ENCODE data around the gene KRTAP3-1. TPM values are rescaled to one million over a fixed set of nuclear protein-coding genes. Genes with fewer than 3 reads are reported as not detected.
"Not testable (repeated sequence)": the region's sequence is repeated elsewhere in the genome, so short reads cannot be mapped to it uniquely, and the experiment has no call there.

The KRTAP3-1 gene
- total RNA-seq (ENCODE audit: low replicate concordance): not detected in 2 replicates

DNA sequence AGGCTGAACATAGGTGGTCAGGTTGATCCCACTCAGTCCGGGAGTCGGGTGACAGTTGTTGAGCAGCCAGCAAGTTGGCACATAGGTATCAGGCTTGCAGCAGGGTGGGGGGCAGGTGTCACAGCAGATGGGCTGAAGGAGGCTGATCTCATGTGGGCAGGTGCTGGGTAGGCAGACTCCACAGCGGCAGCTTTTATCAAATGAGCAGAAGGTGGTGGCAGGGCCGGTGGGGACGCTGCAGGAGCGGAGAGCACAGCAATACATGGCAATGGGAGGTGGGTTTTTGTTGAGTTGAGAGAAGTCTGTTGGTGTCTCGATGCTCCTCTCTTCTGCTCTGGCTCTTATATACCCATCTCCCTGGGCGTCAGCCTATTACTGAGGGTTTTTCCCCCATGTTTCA lies at the start of gene KRTAP3-1:
Gene KRTAP3-1, minus strand, starts transcription at position 318 of the 400 bp plus-strand sequence. Its CDS starts 54 bp downstream, at position 264.
- H3K4me3 ChIP-seq (ENCODE audit: low read depth, low read length): no peak within 1 kb of the TSS
- TF ChIP-seq, protein P1, sequence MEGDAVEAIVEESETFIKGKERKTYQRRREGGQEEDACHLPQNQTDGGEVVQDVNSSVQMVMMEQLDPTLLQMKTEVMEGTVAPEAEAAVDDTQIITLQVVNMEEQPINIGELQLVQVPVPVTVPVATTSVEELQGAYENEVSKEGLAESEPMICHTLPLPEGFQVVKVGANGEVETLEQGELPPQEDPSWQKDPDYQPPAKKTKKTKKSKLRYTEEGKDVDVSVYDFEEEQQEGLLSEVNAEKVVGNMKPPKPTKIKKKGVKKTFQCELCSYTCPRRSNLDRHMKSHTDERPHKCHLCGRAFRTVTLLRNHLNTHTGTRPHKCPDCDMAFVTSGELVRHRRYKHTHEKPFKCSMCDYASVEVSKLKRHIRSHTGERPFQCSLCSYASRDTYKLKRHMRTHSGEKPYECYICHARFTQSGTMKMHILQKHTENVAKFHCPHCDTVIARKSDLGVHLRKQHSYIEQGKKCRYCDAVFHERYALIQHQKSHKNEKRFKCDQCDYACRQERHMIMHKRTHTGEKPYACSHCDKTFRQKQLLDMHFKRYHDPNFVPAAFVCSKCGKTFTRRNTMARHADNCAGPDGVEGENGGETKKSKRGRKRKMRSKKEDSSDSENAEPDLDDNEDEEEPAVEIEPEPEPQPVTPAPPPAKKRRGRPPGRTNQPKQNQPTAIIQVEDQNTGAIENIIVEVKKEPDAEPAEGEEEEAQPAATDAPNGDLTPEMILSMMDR (IDR thresholded peaks at IDR 0.05; ENCODE audit: insufficient read depth, low read length): no peak
- DNase-seq (ENCODE audit: low read depth): no peak

DNA sequence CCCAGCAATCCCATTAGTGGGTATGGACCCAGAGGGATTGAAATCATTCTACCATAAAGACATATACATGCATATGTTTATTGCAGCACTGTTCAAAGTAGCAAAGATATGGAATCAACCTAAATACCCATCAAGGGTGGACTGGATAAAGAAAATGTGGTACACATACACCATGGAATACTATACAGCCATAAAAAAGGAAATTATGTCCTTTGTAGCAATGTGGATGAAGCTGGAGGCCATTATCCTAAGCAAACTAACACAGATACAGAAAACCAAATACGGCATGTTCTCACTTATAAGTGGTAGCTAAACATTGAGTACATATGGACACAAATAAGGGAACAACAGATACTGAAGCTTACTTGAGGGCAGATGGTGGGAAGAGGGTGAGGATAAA lies 48.6 kb upstream of the KRTAP3-1 start:
- no peak for DNase-seq (ENCODE audit: low read depth)
- H3K4me3 ChIP-seq (ENCODE audit: low read depth, low read length): no peak overlapping the region
- TF ChIP-seq, protein P1 (IDR thresholded peaks at IDR 0.05; ENCODE audit: insufficient read depth, low read length): no peak

DNA sequence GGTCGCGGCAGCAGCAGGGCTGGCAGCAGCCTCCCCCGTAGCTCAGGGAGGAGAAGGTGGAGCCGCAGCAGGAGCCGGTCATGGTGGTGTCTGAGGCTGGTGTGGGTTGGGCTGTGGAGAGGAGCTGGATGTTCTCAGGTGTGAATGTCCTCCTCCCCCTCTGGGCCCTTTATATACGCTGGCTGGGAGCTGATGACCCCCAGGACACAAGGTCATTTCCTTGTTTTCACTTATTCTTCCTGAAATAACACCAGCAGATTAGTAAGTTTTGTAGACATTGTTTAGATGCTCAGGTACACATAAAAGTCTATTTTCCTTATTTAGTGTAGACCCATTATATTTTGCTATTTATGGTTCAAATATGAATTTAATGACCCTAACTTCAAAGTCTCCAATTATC lies 46.2 kb upstream of the KRTAP3-1 start, which contains the start of gene KRTAP2-2:
Gene KRTAP2-2, minus strand, starts transcription at position 101 of the 400 bp plus-strand sequence. Its CDS starts 19 bp downstream, at position 82.
- H3K4me3 ChIP-seq (ENCODE audit: low read depth, low read length); DNase-seq (ENCODE audit: low read depth): not testable (repeated sequence)

DNA sequence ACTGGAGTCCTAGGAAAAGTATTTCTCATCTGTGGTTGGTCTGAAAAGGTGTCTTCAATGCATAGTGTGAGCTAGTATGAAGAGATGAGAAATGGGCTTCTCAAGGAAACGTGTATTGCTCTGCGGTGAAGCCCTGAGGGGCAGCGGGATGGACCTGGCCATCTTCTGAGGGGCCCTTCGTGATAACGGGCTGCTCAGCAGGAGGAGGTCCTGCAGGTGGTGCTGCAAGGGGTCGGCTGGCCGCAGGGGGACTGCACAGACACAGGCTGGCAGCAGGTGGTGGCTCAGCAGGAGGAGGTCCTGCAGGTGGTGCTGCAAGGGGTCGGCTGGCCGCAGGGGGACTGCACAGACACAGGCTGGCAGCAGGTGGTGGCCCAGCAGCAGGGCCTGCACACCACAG lies 45.6 kb upstream of the KRTAP3-1 start:
- H3K4me3 ChIP-seq (ENCODE audit: low read depth, low read length); DNase-seq (ENCODE audit: low read depth): not testable (repeated sequence)

DNA sequence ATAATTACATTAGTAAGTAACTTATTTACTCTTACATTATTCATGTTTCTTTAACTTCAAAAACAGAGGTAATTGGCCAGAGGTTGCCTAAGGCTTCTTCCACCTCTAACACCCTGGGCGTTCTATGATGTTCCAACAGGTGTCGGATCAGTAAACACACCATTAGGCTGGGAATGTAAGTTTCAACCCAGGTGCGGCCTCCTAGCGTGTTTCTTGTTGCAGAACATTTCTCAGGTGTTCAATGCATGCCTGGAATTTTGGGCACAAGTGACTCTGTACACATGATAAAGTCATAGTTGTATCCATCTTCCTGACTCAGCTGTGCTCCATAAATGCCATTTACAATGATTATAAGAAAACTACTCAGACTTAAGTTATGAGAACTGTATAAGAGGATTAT lies 45.1 kb upstream of the KRTAP3-1 start:
- no peak for DNase-seq (ENCODE audit: low read depth)
- no peak overlapping the region for H3K4me3 ChIP-seq (ENCODE audit: low read depth, low read length)
- TF ChIP-seq, protein P1 (IDR thresholded peaks at IDR 0.05; ENCODE audit: insufficient read depth, low read length): no peak

DNA sequence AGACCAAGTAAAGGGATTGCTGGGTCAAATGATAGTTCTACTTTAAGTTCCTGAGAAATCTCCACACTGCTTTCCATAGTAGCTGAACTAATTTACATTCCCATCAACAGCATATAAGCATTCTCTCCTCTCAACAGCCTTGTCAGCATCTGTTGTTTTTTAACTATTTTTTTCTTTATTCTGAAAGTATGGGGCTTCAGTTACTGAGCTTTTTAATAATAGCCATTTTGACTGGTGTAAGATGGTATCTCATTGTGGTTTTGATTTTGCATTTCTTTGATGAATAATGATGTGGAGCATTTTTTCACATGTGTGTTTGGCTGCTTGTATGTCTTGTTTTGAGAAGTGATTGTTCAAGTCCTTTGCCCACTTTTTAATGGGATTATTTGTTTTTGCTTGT lies 43.6 kb upstream of the KRTAP3-1 start:
- TF ChIP-seq, protein P1 (IDR thresholded peaks at IDR 0.05; ENCODE audit: insufficient read depth, low read length): no peak
- no peak overlapping the region for H3K4me3 ChIP-seq (ENCODE audit: low read depth, low read length)
- no peak for DNase-seq (ENCODE audit: low read depth)

DNA sequence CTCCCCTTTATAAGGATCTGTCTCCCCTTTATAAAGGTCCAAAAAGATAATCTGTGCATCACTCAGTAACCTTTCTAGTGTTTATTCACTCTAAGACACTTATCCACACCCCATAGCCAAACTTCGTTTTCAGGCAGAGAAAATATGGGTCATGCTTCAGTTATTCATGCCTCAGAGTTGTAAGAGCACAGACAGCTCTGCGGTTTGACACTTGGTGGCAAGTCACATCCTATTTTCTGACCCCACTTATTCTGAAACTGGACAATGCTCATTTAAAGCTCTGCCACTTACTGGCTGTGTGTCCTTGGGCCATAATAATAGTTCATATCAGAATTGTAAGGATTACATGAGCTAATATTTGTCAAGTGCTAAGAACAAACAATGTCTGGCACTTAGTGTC lies 40.2 kb upstream of the KRTAP3-1 start:
- TF ChIP-seq, protein P1 (IDR thresholded peaks at IDR 0.05; ENCODE audit: insufficient read depth, low read length): no peak
- H3K4me3 ChIP-seq (ENCODE audit: low read depth, low read length): no peak overlapping the region
- no peak for DNase-seq (ENCODE audit: low read depth)

DNA sequence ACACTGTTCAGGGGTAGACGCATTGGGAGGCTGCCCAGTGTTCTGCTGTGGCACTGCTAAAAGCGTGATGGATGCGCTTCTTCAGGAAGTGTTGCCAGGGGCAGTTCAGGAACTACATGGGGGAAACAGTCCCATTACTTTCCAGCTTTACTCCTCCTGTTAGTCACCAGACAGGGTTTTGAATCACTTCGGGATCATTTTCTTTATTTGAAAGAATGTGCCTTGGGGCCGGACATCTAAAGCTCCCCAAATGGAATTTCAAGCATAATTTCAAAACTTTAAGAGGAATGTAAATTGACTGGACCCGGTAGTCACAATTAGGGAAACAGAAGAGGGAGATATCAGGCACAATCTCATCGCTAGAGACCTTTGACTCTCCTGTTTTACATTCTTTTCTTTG lies 39.5 kb upstream of the KRTAP3-1 start:
- TF ChIP-seq, protein P1 (IDR thresholded peaks at IDR 0.05; ENCODE audit: insufficient read depth, low read length): no peak
- no peak overlapping the region for H3K4me3 ChIP-seq (ENCODE audit: low read depth, low read length)
- no peak for DNase-seq (ENCODE audit: low read depth)

DNA sequence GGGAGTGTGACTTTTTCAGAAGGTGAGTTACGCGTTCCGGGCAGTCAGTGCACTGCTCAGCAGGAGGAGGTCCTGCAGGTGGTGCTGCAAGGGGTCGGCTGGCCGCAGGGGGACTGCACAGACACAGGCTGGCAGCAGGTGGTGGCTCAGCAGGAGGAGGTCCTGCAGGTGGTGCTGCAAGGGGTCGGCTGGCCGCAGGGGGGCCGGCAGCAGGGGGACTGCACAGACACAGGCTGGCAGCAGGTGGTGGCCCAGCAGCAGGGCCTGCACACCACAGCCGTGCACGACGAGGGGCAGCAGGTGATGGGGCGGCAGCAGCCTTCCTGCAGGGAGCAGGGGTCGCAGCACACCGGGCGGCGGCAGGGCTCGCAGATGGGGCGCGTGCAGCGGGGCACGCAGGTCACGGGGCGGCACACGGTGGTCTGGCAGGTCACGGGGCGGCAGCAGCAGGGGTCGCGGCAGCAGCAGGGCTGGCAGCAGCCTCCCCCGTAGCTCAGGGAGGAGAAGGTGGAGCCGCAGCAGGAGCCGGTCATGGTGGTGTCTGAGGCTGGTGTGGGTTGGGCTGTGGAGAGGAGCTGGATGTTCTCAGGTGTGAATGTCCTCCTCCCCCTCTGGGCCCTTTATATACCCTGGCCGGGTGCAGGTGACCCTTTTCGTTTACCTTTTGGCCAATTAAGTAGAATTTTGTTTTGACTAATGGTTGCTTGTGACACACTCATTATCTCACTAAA lies 38.0 kb upstream of the KRTAP3-1 start, which contains the start of gene KRTAP2-1:
Gene KRTAP2-1, minus strand, starts transcription at position 582 of the 731 bp plus-strand sequence. Its CDS starts 49 bp downstream, at position 533.
- not testable (repeated sequence) for DNase-seq (ENCODE audit: low read depth); H3K4me3 ChIP-seq (ENCODE audit: low read depth, low read length)
